NOMO-1 treated with DMSO at 0.1 percent for 48 hours (cell line): Measurements from ENCODE around the gene MARCHF11.

Source experiments
- DNase-seq: peaks from one replicate; lab custom pipeline; 2025; ENCODE audit not compliant: unreplicated experiment; lab: John Stamatoyannopoulos, UW

The MARCHF11 gene

GRCh38 chr5:16135003-16135402, 44.6 kb downstream of the MARCHF11 start:
- DNase-seq = no peak

GRCh38 chr5:16134204-16134603, 45.4 kb downstream of the MARCHF11 start:
- DNase-seq = no peak

GRCh38 chr5:16131878-16132277, 47.7 kb downstream of the MARCHF11 start:
- DNase-seq = no peak

GRCh38 chr5:16128944-16129343, 50.6 kb downstream of the MARCHF11 start:
- DNase-seq = no peak

GRCh38 chr5:16127865-16128544, 51.6 kb downstream of the MARCHF11 start:
- no peak for DNase-seq

- no peak for DNase-seq
Observed at GRCh38 chr5:16120579-16120978, 59.0 kb downstream of the MARCHF11 start.

GRCh38 chr5:16119790-16120189, 59.8 kb downstream of the MARCHF11 start:
- DNase-seq = no peak

GRCh38 chr5:16115140-16115539, 64.5 kb downstream of the MARCHF11 start:
- DNase-seq = no peak

- DNase-seq = no peak
Observed at GRCh38 chr5:16108418-16108817, 71.2 kb downstream of the MARCHF11 start.

GRCh38 chr5:16104961-16105360, 74.6 kb downstream of the MARCHF11 start:
- DNase-seq = no peak

- DNase-seq = no peak
Observed at GRCh38 chr5:16095612-16096011, 84.0 kb downstream of the MARCHF11 start.

GRCh38 chr5:16090270-16090669, 89.3 kb downstream of the MARCHF11 start:
- no peak for DNase-seq

GRCh38 chr5:16082982-16083381, 96.6 kb downstream of the MARCHF11 start:
- no peak for DNase-seq

GRCh38 chr5:16082053-16082452, 97.5 kb downstream of the MARCHF11 start:
- no peak for DNase-seq

- DNase-seq = no peak
Observed at GRCh38 chr5:16081376-16081955, 98.1 kb downstream of the MARCHF11 start.

GRCh38 chr5:16076657-16077056, 102.9 kb downstream of the MARCHF11 start:
- no peak for DNase-seq

GRCh38 chr5:16074358-16074757, 105.2 kb downstream of the MARCHF11 start:
- no peak for DNase-seq

- DNase-seq = no peak
Observed at GRCh38 chr5:16072616-16073015, 107.0 kb downstream of the MARCHF11 start.

GRCh38 chr5:16067415-16067814, 112.2 kb downstream of the MARCHF11 start:
- no peak for DNase-seq

GRCh38 chr5:16066810-16067209, 112.8 kb downstream of the MARCHF11 start:
- no peak for DNase-seq

- no peak for DNase-seq
Observed at GRCh38 chr5:16066320-16066719, 113.3 kb downstream of the MARCHF11 start.

GRCh38 chr5:16065831-16066230, 113.8 kb downstream of the MARCHF11 start:
- no peak for DNase-seq
